GM19035 (cell line): Measurements from ENCODE around the gene ATP2C1.

ENCODE experiments used
- ATAC-seq: cut with Tn5 transposase; IDR thresholded peaks from one replicate; pipeline ENCODE4 v1.9.1; 2021; ENCODE audit not compliant: unreplicated experiment

Gene ATP2C1

GRCh38 chr3:130895690-130896488 is 2.0 kb downstream of the ATP2C1 start:
- ATAC-seq = no peak

GRCh38 chr3:130897316-130897715 is 3.4 kb downstream of the ATP2C1 start:
- ATAC-seq = no peak

GRCh38 chr3:130900959-130901358 is 7.1 kb downstream of the ATP2C1 start:
- no peak for ATAC-seq

- ATAC-seq = no peak
These were observed 7.8 kb downstream of the ATP2C1 start for GRCh38 chr3:130901463-130902204.

GRCh38 chr3:130903412-130903908 is 9.6 kb downstream of the ATP2C1 start:
- ATAC-seq = no peak

- ATAC-seq = no peak
These were observed 10.6 kb downstream of the ATP2C1 start for GRCh38 chr3:130904491-130904890.

- no peak for ATAC-seq
These were observed 11.7 kb downstream of the ATP2C1 start for GRCh38 chr3:130905551-130905950.

GRCh38 chr3:130906374-130906995 is 12.6 kb downstream of the ATP2C1 start:
- no peak for ATAC-seq

- ATAC-seq = no peak
These were observed 13.6 kb downstream of the ATP2C1 start for GRCh38 chr3:130907500-130907899.

- ATAC-seq = no peak
These were observed 14.1 kb downstream of the ATP2C1 start for GRCh38 chr3:130907966-130908365.

- no peak for ATAC-seq
These were observed 21.8 kb downstream of the ATP2C1 start for GRCh38 chr3:130915567-130916292.

GRCh38 chr3:130916507-130917167 is 22.8 kb downstream of the ATP2C1 start:
- no peak for ATAC-seq

- no peak for ATAC-seq
These were observed 24.4 kb downstream of the ATP2C1 start for GRCh38 chr3:130918328-130918727.

- ATAC-seq = no peak
These were observed 31.7 kb downstream of the ATP2C1 start for GRCh38 chr3:130925628-130926027.

- no peak for ATAC-seq
These were observed 32.6 kb downstream of the ATP2C1 start for GRCh38 chr3:130926504-130926903.

GRCh38 chr3:130929804-130930203 is 35.9 kb downstream of the ATP2C1 start:
- no peak for ATAC-seq

GRCh38 chr3:130932979-130933378 is 39.1 kb downstream of the ATP2C1 start:
- no peak for ATAC-seq

GRCh38 chr3:130933801-130934345 is 40.0 kb downstream of the ATP2C1 start:
- ATAC-seq = no peak

GRCh38 chr3:130934442-130935089 is 40.7 kb downstream of the ATP2C1 start:
- ATAC-seq = no peak
